Tibial artery (tissue), 4 donors: Measurements from ENCODE around the gene ANP32E.

Source experiments
- DNase-seq, 2 donors: peaks; one replicate each; pipeline ENCODE4 v3.0.0-alpha.2; 2019
- H3K27ac ChIP-seq, 2 donors: fragments of 200-600 bp; sonication (generic) in 1 of 2; 1 replicate in 1 of 2; 2 replicates in 1 of 2; pipeline ENCODE4 v1.5.1; 2018 to 2019; ENCODE audit warnings: mild to moderate bottlenecking in 1 of 2
- H3K27me3 ChIP-seq, 2 donors: fragments of 200-600 bp; sonication (generic) in 1 of 2; one replicate each; pipeline versions ENCODE4 v1.5.1 to v1.6.0; 2016 to 2019
- H3K36me3 ChIP-seq, 3 donors: fragments of 200-600 bp; sonication (generic) in 2 of 3; one replicate each; pipeline ENCODE4 v1.5.1; 2016 to 2019; ENCODE audit warnings: mild to moderate bottlenecking in 2 of 3
- H3K4me1 ChIP-seq, 4 donors: fragments of 200-600 bp; sonication (generic) in 2 of 4; 1 replicate in 3 of 4; 2 replicates in 1 of 4; pipeline ENCODE4 v1.5.1; 2016 to 2019
- H3K4me3 ChIP-seq, 2 donors: fragments of 200-600 bp; sonication (generic) in 1 of 2; 1 replicate in 1 of 2; 2 replicates in 1 of 2; pipeline ENCODE4 v1.5.1; 2018 to 2019; ENCODE audit warnings: mild to moderate bottlenecking in 2 of 2
- H3K9me3 ChIP-seq, 3 donors: fragments of 200-600 bp; sonication (generic) in 1 of 3; one replicate each; pipeline ENCODE4 v1.5.1; 2016 to 2019
- CTCF ChIP-seq, 2 experiments: fragments of 200-600 bp in 1 of 2; fragments of 450-650 bp in 1 of 2; IDR thresholded peaks; one replicate each; pipeline ENCODE4 v1.5.1; 2017 to 2019; ENCODE audit warnings: antibody characterized with exemption in 2 of 2, mild to moderate bottlenecking in 1 of 2, moderate library complexity in 1 of 2
- intact Hi-C: fragments of 100-400 bp; cut with DNase I; formaldehyde crosslinking; loops from one replicate; pipeline ENCODE4 v1.15.0; 2023; ENCODE audit warnings: low total_unique reads

The ANP32E gene

GRCh38 chr1:150268340-150268704 lies 32.4 kb upstream of the ANP32E start:
- peak; percentile 51 to 78 for DNase-seq
- Histone ChIP-seq H3K27me3 (no peaks in the 10 kb centered on the region), H3K4me3 (peak overlapping the region; percentile 78 to 98), H3K4me1 (peaks cover 0 to 37% (median 27%) of the 10 kb centered on the region in 4 donors), H3K27ac (peak overlapping the region; percentile 89 to 97), H3K9me3 (no peaks in the 10 kb centered on the region), H3K36me3 (peaks cover 21 to 36% (median 26%) of the 10 kb centered on the region in 3 donors)
- no peak for TF ChIP-seq CTCF (IDR thresholded peaks at IDR 0.05)
- intact Hi-C loops, result no loop called here

- no peak for TF ChIP-seq CTCF (IDR thresholded peaks at IDR 0.05)
- Histone ChIP-seq H3K27me3 (no peaks in the 10 kb centered on the region), H3K9me3 (no peaks in the 10 kb centered on the region), H3K4me3 (peak overlapping the region; percentile 78 to 98), H3K4me1 (peaks cover 0 to 33% (median 25%) of the 10 kb centered on the region in 4 donors), H3K27ac (peak overlapping the region; percentile 89 to 97), H3K36me3 (peaks cover 21 to 36% (median 26%) of the 10 kb centered on the region in 3 donors)
- intact Hi-C loops, result no loop called here
- DNase-seq, result peak in 1 of 2 donors; percentile 56
Measured at GRCh38 chr1:150267896-150268295, 32.0 kb upstream of the ANP32E start.

GRCh38 chr1:150263549-150263948 lies 27.6 kb upstream of the ANP32E start:
- peaks cover 0 to 17% (median 13%) of the 10 kb centered on the region in 4 donors for H3K4me1 ChIP-seq
- no peak for TF ChIP-seq CTCF (IDR thresholded peaks at IDR 0.05)
- intact Hi-C loops, result no loop called here
- DNase-seq, result peak in 1 of 2 donors; percentile 50
- no peak overlapping the region for H3K4me3 ChIP-seq
- H3K27me3 ChIP-seq, result peaks cover 0 to 24% of the 10 kb centered on the region in 2 donors
- no peak overlapping the region for H3K27ac ChIP-seq
- peaks cover 21 to 36% (median 26%) of the 10 kb centered on the region in 3 donors for H3K36me3 ChIP-seq
- no peaks in the 10 kb centered on the region for H3K9me3 ChIP-seq

GRCh38 chr1:150262388-150263320 lies 26.7 kb upstream of the ANP32E start:
- DNase-seq, result peak in 1 of 2 donors; percentile 10
- no peak overlapping the region for H3K27ac ChIP-seq
- intact Hi-C loops, result no loop called here
- H3K27me3 ChIP-seq, result peaks cover 0 to 29% of the 10 kb centered on the region in 2 donors
- peaks cover 21 to 36% (median 26%) of the 10 kb centered on the region in 3 donors for H3K36me3 ChIP-seq
- peaks cover 0 to 11% (median 9%) of the 10 kb centered on the region in 4 donors for H3K4me1 ChIP-seq
- no peak overlapping the region for H3K4me3 ChIP-seq
- no peaks in the 10 kb centered on the region for H3K9me3 ChIP-seq
- no peak for TF ChIP-seq CTCF (IDR thresholded peaks at IDR 0.05)

GRCh38 chr1:150261367-150261766 lies 25.5 kb upstream of the ANP32E start:
- Histone ChIP-seq H3K27me3 (peaks cover 0 to 30% of the 10 kb centered on the region in 2 donors), H3K27ac (no peak overlapping the region), H3K4me3 (no peak overlapping the region), H3K4me1 (peaks cover 0 to 7% (median 4%) of the 10 kb centered on the region in 4 donors), H3K9me3 (no peaks in the 10 kb centered on the region), H3K36me3 (peaks cover 14 to 26% (median 23%) of the 10 kb centered on the region in 3 donors)
- intact Hi-C loops, result no loop called here
- TF ChIP-seq CTCF (IDR thresholded peaks at IDR 0.05), result no peak
- DNase-seq, result peak in 1 of 2 donors; percentile 12
